ENCODE data around the gene BEST1.

BEST1 gene

GRCh38 chr11:61971248-61972111 is 21.3 kb downstream of the BEST1 start:
- TF ChIP-seq CTCF (IDR thresholded peaks at IDR 0.05; ENCODE audit: insufficient read depth, low read depth, low read length, missing control alignments), result no peak
- peak; percentile 93 for DNase-seq (ENCODE audit: low read depth)
- peak overlapping the region; percentile 29 for H3K4me3 ChIP-seq (ENCODE audit: low read depth, low read length)

GRCh38 chr11:61972112-61972671 is 22.0 kb downstream of the BEST1 start:
- DNase-seq (ENCODE audit: low read depth), result no peak
- H3K4me3 ChIP-seq (ENCODE audit: low read depth, low read length), result peak overlapping the region; percentile 41
- no peak for TF ChIP-seq CTCF (IDR thresholded peaks at IDR 0.05; ENCODE audit: insufficient read depth, low read depth, low read length, missing control alignments)

- TF ChIP-seq CTCF (IDR thresholded peaks at IDR 0.05; ENCODE audit: insufficient read depth, low read depth, low read length, missing control alignments), result no peak
- peak; percentile 66 for DNase-seq (ENCODE audit: low read depth)
- H3K4me3 ChIP-seq (ENCODE audit: low read depth, low read length), result peak overlapping the region; percentile 41
Observed at GRCh38 chr11:61972672-61973475, 22.7 kb downstream of the BEST1 start.

GRCh38 chr11:61973476-61974162 is 23.5 kb downstream of the BEST1 start:
- no peak for DNase-seq (ENCODE audit: low read depth)
- no peak overlapping the region for H3K4me3 ChIP-seq (ENCODE audit: low read depth, low read length)
- no peak for TF ChIP-seq CTCF (IDR thresholded peaks at IDR 0.05; ENCODE audit: insufficient read depth, low read depth, low read length, missing control alignments)

GRCh38 chr11:61974766-61975631 is 24.8 kb downstream of the BEST1 start:
- TF ChIP-seq CTCF (IDR thresholded peaks at IDR 0.05; ENCODE audit: insufficient read depth, low read depth, low read length, missing control alignments), result no peak
- no peak for DNase-seq (ENCODE audit: low read depth)
- no peak overlapping the region for H3K4me3 ChIP-seq (ENCODE audit: low read depth, low read length)

Data from GM12865 (cell line).